ENCODE measurements around the gene BFAR. TPM values are rescaled to one million over a fixed set of nuclear protein-coding genes. Genes with fewer than 3 reads are reported as not detected.

BFAR gene, protein sequence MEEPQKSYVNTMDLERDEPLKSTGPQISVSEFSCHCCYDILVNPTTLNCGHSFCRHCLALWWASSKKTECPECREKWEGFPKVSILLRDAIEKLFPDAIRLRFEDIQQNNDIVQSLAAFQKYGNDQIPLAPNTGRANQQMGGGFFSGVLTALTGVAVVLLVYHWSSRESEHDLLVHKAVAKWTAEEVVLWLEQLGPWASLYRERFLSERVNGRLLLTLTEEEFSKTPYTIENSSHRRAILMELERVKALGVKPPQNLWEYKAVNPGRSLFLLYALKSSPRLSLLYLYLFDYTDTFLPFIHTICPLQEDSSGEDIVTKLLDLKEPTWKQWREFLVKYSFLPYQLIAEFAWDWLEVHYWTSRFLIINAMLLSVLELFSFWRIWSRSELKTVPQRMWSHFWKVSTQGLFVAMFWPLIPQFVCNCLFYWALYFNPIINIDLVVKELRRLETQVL
- total RNA-seq, result 30.5 TPM
- long read RNA-seq, transcript BFAR-201 (8 exons, 3,039 nt), result major isoform, 56 of 67 reads
- long read RNA-seq, partial matches to known transcripts, result 1 of 67 reads
- long read RNA-seq, other reads (novel, unspliced or antisense), result 4 of 67 reads

DNA sequence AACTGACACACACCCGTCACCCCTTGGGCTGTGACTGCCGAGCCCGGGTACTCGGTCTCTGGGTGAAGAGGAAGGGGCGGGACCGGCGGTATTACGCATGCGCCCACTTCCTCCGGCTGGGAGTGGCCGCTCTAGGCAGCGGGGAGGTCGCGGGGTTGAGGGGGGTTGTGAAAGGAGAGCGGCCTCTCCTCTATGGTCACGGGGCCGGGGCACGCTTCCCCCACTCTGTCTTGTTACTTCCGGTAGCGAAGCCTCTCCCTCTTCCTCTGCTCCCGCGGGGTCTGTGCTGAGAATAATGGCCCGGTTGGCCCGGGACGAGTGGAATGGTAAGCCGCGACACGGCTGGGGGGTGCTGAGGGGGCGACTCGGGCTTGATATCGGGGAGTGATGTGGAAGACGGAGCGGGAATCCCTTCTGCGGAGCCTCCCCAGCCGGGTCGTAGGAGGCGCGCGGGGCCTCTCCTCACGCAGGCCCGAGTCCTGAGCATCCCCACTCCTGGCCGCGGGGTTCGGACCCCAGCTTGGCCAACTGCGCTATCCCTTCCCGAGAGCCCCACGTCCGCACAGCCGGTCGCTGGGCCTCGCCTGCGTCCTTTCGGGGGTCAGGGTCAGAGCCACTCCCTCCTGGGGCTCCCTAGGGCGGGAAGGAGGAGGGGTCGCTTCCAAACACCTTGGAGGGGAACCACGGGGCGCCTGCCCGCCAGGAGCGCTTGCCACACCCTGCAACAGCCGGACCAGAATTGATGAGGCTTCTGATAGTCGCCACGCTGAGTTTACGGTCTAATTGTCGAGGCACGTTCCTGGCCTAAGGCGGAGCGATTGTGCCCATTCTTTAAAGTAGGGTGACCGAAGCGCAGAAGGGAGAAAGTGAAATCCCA lies at the start of gene BFAR:
TSS of gene BFAR (plus strand) at position 259 of the 877 bp plus-strand sequence. CDS start 11,396 bp downstream, outside the sequence.
- intact Hi-C loops (cut with DNase I), result no loop called here
- ATAC-seq (ENCODE audit: poor library complexity), result peak; percentile 93
- peak; percentile 100 for DNase-seq

- DNase-seq (no peak), ATAC-seq (ENCODE audit: poor library complexity) (no peak)
- intact Hi-C loops (cut with DNase I), result no loop called here
These were observed 47.5 kb upstream of the BFAR start for GRCh38 chr16:14585287-14585686.

- intact Hi-C loops (cut with DNase I), result no loop called here
- DNase-seq (no peak), ATAC-seq (ENCODE audit: poor library complexity) (no peak)
These were observed 46.0 kb upstream of the BFAR start for GRCh38 chr16:14586637-14587305.

GRCh38 chr16:14600164-14600563 lies 32.6 kb upstream of the BFAR start:
- ATAC-seq (ENCODE audit: poor library complexity), result no peak
- no peak for DNase-seq
- intact Hi-C loops (cut with DNase I), result no loop called here

GRCh38 chr16:14602443-14602963 lies 30.2 kb upstream of the BFAR start:
- no peak for ATAC-seq (ENCODE audit: poor library complexity)
- intact Hi-C loops (cut with DNase I), result no loop called here
- DNase-seq, result no peak

DNA sequence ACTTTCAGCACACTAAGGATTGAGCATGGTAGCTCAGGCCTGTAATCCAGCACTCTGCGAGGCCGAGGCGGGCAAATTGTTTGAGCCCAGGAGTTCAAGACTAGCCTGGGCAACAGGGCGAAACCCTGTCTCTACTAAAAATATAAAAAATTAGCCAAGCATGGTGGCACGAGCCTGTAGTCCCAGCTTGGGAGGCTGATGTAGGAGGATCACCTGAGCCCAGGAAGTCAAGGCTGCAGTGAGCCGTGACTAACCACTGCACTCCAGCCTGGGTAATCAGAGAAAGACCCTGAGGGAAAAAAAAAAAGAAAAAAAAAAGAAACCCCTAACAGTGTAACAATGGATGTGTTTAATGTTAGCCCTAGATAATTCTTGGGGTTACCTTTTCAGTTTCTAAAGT lies 26.6 kb upstream of the BFAR start:
- ATAC-seq (ENCODE audit: poor library complexity) (no peak), DNase-seq (no peak)
- intact Hi-C loops (cut with DNase I), result no loop called here

GRCh38 chr16:14608111-14608566 lies 24.6 kb upstream of the BFAR start:
- intact Hi-C loops (cut with DNase I), result no loop called here
- DNase-seq (no peak), ATAC-seq (ENCODE audit: poor library complexity) (no peak)

- ATAC-seq (ENCODE audit: poor library complexity) (no peak), DNase-seq (no peak)
- intact Hi-C loops (cut with DNase I), result no loop called here
These were observed 24.1 kb upstream of the BFAR start for GRCh38 chr16:14608604-14609003.

GRCh38 chr16:14609716-14610115 lies 23.0 kb upstream of the BFAR start:
- DNase-seq (no peak), ATAC-seq (ENCODE audit: poor library complexity) (no peak)
- intact Hi-C loops (cut with DNase I), result no loop called here

DNA sequence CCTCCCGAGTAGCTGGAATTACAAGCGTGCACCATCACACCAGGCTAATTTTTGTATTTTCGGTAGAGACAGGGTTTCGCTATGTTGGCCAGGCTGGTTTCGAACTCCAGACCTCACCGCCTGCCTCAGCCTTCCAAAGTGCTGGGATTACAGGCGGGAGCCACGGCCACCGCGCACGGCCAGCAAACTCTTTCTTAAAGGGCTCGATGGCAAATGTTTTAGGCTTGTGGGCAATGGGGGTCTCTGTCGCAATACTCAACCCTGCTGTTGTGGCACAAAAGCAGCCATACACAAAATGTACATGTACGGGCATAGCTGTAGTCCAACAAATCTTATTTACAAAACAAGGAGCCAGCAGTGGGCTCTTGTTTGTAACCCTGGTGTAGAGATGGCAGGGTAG lies 21.1 kb upstream of the BFAR start:
- no peak for DNase-seq
- intact Hi-C loops (cut with DNase I), result no loop called here
- no peak for ATAC-seq (ENCODE audit: poor library complexity)

DNA sequence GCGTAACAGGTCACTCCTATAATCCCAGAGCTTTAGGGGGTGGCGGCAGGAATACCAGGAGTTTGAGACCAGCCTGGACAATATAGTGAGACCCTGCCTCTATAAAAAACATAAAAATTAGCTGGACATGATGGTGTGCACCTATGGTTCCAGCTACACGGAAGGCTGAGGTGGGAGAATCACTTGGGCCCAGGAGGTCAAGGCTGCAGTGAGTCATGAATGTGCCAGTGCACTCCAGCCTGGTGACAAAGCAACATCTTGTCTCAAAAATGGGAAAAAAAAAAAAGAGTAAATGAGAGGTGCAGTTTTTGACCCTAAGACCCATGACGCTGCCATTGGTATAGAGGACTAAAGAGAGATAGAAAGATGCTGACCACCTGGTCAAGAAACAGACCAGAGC lies 18.8 kb upstream of the BFAR start:
- intact Hi-C loops (cut with DNase I), result no loop called here
- DNase-seq (no peak), ATAC-seq (ENCODE audit: poor library complexity) (no peak)

DNA sequence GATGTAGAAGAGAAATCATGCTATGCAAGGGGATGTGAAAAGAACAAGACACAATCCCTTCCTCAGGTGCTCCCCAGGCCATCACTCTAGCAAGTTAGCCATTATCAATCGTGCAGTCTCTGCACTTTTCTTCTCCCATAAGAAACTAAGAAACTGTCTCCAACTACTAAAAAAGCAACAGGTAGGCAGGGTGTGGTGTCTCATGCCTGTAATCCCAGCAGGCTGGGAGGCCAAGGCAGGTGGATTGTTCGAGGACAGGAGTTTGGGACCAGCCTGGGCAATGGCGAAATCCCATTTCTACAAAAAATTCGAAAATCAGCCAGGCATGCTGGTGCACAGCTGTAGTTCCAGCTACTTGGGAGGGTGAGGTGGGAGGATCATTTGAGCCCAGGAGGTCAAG lies 16.5 kb upstream of the BFAR start:
- intact Hi-C loops (cut with DNase I), result no loop called here
- DNase-seq, result no peak
- ATAC-seq (ENCODE audit: poor library complexity), result no peak

DNA sequence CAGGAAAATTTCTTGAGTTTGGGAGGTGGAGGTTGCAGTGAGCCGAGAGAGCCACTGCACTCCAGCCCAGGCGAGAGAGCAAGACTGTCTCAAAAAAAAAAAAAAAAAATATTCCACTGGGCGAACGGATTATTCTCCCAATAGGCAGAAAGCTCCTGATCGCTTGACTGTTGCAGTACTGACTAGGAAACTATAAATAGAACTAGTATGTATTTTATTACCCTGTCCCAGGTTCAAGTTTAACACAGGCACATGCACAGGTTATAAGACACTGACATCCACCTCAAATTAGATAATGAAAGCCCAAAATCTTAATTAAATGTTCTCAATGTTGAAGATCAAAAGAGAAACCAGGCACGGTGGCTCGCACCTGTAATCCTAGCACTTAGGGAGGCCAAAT lies 14.2 kb upstream of the BFAR start:
- ATAC-seq (ENCODE audit: poor library complexity) (no peak), DNase-seq (no peak)
- intact Hi-C loops (cut with DNase I), result no loop called here

GRCh38 chr16:14627078-14627477 lies 5.7 kb upstream of the BFAR start:
- intact Hi-C loops (cut with DNase I), result no loop called here
- DNase-seq (no peak), ATAC-seq (ENCODE audit: poor library complexity) (no peak)

DNA sequence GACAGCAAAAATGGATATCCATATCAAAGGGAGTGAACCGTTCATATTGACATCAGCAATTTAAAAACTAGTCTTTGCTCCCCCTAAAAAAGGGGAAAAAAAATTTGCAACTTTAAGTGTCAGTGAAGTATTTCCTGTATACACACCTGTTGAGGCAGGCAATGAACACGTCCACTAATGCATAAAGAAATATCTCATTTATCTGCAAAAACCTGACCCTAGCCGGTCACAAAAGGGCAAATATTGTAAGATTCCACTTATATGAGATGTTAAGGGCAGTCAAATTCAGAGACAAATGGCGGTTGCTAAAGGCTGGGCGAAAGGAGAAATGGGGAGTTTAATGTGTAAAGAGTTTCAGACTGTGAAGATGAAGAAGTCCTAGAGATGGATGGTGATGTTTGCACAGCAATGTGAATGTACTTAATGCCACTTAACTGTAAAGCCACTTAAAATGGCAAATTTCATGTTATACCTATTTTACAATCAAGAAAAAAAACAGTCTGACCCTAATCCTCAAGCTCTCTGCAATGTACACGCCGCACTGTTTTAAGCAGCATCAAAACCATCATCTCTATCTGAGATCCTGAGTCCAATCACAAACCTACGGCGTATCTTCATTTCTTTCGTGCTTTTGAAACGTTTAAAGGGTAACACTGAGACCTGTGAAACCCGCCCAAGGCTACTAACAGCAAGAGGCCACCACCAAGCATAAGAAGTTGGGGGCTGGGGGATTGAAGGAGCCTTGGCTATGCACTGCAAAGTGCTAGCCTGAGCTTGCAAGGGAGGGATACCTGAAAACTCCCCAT lies 3.7 kb upstream of the BFAR start:
- DNase-seq (no peak), ATAC-seq (ENCODE audit: poor library complexity) (no peak)
- intact Hi-C loops (cut with DNase I), result no loop called here

DNA sequence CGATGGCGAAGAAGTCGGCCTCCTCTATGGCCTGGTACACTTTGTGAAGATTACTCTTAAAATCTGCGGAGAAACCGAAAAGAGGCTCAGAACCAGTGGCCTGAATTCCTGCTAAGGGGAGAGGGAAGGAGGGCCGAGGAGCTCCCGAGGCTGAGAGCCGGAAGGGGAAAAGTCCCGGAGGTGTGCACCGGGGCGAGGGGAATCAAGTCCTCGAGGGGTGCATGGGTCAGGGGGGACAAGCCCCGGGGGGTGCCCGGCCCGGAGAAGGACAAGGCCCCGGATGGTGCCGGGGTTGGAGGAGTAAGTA lies 3.2 kb upstream of the BFAR start:
- ATAC-seq (ENCODE audit: poor library complexity), result no peak
- DNase-seq, result no peak
- intact Hi-C loops (cut with DNase I), result no loop called here

DNA sequence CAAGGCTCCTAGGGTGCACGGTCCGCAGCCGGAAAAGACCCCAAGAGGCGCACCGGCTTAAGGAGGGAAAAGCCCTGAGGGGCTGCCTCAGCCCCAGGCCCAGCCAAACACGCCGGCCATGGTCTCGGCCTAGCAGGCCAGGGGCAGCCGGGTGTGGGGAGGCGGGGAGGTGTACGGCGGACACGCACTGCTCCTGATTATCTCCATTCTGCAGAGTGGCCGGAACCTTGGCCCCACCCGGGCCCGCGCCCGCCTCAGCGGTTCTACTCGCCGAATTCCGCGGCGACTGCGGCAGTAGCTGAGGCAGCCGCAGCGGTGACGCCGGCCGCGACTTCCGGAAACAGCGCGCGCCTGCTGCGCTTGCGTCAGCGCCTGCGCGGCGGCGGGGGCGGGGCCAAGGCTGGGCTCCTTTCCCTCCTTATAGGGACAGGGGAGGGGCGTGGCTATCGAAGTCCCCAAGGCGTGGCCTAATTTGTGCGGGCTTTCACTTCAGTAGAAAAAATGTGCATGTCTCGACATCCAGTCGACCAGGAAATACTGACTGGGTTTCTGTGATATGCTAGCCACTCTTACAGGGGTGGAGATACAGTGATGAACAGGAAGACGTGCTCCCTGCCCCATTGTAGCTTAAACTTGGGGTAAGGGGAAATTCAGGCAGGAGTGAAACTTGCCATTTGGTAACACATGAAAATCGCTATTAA lies 2.7 kb upstream of the BFAR start, which contains the start of gene PARN:
TSS of gene PARN (minus strand) at position 342 of the 701 bp plus-strand sequence. CDS start at position 207, 135 bp downstream.
- ATAC-seq (ENCODE audit: poor library complexity) (peak; percentile 89), DNase-seq (peak; percentile 98)
- intact Hi-C loops (cut with DNase I), result no loop called here

All from Right ventricle myocardium superior (tissue), 1 donor.